OCI-LY7 (cell line): ENCODE measurements around the gene NOX4.

Source experiments
- EZH2phosphoT487 ChIP-seq: fragments of 200-600 bp; sonication (generic); IDR thresholded peaks from 2 replicates; pipeline ENCODE4 v1.6.1; 2018; ENCODE audit warnings: low read depth, borderline replicate concordance, mild to moderate bottlenecking, mixed run types, antibody characterized with exemption, low read length, moderate library complexity, mixed read lengths
- TF ChIP-seq, protein P1 (sequence below): fragments of 200-600 bp; sonication (generic); conservative IDR thresholded peaks from 2 replicates; pipeline ENCODE4 v1.5.1; 2014; ENCODE audit warnings: mild to moderate bottlenecking, antibody characterized with exemption, low read length, moderate library complexity, mixed read lengths

DNA sequence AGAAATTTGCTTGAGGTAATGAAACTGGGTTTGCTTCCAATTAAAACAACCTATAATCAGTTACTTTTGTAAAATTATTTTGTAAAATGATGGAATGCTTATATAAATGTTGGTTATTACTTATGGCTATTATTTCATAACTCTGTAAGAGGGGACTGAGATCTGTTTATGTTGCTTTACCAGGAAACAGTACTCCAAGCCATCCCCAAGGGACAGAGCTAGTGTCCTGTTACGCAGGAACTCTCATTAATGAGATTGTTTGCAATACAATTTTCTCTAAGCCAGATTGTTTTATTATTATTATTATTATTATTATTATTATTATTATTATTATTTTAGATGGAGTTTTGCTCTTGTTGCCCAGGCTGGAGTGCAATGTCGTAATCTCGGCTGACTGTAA, 2.3 kb upstream of the NOX4 start:
- TF ChIP-seq, protein P1, sequence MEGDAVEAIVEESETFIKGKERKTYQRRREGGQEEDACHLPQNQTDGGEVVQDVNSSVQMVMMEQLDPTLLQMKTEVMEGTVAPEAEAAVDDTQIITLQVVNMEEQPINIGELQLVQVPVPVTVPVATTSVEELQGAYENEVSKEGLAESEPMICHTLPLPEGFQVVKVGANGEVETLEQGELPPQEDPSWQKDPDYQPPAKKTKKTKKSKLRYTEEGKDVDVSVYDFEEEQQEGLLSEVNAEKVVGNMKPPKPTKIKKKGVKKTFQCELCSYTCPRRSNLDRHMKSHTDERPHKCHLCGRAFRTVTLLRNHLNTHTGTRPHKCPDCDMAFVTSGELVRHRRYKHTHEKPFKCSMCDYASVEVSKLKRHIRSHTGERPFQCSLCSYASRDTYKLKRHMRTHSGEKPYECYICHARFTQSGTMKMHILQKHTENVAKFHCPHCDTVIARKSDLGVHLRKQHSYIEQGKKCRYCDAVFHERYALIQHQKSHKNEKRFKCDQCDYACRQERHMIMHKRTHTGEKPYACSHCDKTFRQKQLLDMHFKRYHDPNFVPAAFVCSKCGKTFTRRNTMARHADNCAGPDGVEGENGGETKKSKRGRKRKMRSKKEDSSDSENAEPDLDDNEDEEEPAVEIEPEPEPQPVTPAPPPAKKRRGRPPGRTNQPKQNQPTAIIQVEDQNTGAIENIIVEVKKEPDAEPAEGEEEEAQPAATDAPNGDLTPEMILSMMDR: no peak
- TF ChIP-seq EZH2phosphoT487: no peak
